ENCODE data around the gene RHOBTB3. TPM values are rescaled to one million over a fixed set of nuclear protein-coding genes. Genes with fewer than 3 reads are reported as not detected.

Gene RHOBTB3
- total RNA-seq, 1 experiment from 2014 or later = 95.2 TPM

DNA sequence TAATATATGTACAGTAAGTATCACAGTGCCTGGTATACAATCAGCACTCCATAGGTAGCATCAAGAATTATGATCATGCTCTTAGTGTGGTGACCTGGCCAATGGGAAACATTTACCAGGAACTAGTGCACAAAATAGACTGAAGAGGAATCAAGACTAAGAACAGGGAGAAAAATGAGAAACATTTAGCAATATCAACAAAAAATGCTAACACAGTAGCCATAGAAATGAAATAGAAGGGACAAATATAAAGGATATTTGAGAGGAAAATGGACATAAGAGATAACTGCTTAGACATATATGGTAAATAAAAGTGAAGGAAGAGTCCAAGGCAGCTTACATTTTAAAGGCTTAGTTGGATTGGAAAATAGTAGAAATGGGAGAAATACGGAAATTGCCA lies 31.8 kb upstream of the RHOBTB3 start:
- Histone ChIP-seq H3K4me3 (ENCODE audit: low read depth in 2 of 2, low read length in 2 of 2) (no peak overlapping the region), H3K9me3 (ENCODE audit: control insufficient read depth, insufficient read depth, low read depth, low read length) (no peaks in the 10 kb centered on the region), H3K27me3 (ENCODE audit: control insufficient read depth, insufficient read depth, low read length) (no peaks in the 10 kb centered on the region), H3K27ac (ENCODE audit: low read length) (peak overlapping the region; percentile 12; the same call in 1 of the 2 replicates), H3K36me3 (ENCODE audit: control insufficient read depth, insufficient read depth, low read length) (no peaks in the 10 kb centered on the region), H3K4me1 (ENCODE audit: control insufficient read depth, insufficient read depth, low read length) (peaks cover 20% of the 10 kb centered on the region; the same call in 1 of the 2 replicates)
- ATAC-seq = no peak
- in situ Hi-C loops (cut with HindIII; ENCODE audit: low pct_unique_long_range_greater_than_20kb, low sequenced_read_pairs) (no loop called here), intact Hi-C loops (cut with micrococcal nuclease; ENCODE audit: unreplicated experiment) (no loop called here)
- ChIA-PET CTCF (no interaction called here), POLR2A (interaction anchor here (0.7 kb wide), 1 partner anchor 237 kb away, joined by 4 read pairs; no protein-coding TSS in a partner anchor)
- no TSS peak for BruUV-seq (replicated peaks)
- DNase-seq (ENCODE audit: low read depth, low spot score) = no peak
- TF ChIP-seq, protein P1, sequence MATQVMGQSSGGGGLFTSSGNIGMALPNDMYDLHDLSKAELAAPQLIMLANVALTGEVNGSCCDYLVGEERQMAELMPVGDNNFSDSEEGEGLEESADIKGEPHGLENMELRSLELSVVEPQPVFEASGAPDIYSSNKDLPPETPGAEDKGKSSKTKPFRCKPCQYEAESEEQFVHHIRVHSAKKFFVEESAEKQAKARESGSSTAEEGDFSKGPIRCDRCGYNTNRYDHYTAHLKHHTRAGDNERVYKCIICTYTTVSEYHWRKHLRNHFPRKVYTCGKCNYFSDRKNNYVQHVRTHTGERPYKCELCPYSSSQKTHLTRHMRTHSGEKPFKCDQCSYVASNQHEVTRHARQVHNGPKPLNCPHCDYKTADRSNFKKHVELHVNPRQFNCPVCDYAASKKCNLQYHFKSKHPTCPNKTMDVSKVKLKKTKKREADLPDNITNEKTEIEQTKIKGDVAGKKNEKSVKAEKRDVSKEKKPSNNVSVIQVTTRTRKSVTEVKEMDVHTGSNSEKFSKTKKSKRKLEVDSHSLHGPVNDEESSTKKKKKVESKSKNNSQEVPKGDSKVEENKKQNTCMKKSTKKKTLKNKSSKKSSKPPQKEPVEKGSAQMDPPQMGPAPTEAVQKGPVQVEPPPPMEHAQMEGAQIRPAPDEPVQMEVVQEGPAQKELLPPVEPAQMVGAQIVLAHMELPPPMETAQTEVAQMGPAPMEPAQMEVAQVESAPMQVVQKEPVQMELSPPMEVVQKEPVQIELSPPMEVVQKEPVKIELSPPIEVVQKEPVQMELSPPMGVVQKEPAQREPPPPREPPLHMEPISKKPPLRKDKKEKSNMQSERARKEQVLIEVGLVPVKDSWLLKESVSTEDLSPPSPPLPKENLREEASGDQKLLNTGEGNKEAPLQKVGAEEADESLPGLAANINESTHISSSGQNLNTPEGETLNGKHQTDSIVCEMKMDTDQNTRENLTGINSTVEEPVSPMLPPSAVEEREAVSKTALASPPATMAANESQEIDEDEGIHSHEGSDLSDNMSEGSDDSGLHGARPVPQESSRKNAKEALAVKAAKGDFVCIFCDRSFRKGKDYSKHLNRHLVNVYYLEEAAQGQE (IDR thresholded peaks at IDR 0.05; ENCODE audit: insufficient read depth in 1 of 2, low read depth in 2 of 2, low read length in 1 of 2) = no peak
- TF ChIP-seq TCF7L2 (IDR thresholded peaks at IDR 0.05; ENCODE audit: low read depth, low read length) (no peak), SIN3A (IDR thresholded peaks at IDR 0.05; ENCODE audit: borderline replicate concordance, insufficient read depth, low read depth, low read length) (no peak), POLR2AphosphoS5 (IDR thresholded peaks at IDR 0.05; ENCODE audit: low read depth, low read length) (no peak)
- TF ChIP-seq, protein P2, sequence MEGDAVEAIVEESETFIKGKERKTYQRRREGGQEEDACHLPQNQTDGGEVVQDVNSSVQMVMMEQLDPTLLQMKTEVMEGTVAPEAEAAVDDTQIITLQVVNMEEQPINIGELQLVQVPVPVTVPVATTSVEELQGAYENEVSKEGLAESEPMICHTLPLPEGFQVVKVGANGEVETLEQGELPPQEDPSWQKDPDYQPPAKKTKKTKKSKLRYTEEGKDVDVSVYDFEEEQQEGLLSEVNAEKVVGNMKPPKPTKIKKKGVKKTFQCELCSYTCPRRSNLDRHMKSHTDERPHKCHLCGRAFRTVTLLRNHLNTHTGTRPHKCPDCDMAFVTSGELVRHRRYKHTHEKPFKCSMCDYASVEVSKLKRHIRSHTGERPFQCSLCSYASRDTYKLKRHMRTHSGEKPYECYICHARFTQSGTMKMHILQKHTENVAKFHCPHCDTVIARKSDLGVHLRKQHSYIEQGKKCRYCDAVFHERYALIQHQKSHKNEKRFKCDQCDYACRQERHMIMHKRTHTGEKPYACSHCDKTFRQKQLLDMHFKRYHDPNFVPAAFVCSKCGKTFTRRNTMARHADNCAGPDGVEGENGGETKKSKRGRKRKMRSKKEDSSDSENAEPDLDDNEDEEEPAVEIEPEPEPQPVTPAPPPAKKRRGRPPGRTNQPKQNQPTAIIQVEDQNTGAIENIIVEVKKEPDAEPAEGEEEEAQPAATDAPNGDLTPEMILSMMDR (IDR thresholded peaks at IDR 0.05) = no peak

DNA sequence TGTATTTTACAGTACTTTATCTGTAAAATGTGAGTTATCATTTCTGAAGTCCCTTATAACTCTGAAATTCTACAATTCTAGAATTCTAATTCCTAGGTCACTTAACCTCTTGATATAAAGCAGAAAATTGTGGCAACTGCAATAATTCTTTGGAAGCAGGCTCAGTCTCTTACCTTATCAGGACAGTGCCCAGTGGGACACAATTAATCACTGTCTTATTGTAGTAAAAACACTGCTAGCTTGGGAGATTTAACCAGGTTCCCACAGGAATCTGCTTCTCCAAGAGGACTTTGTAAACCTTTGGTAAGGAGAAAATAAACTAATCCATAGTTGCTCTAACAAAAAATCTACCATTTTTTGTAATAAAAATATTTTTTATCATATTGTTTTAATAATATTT lies 30.1 kb upstream of the RHOBTB3 start:
- in situ Hi-C loops (cut with HindIII; ENCODE audit: low pct_unique_long_range_greater_than_20kb, low sequenced_read_pairs) = no loop called here
- H3K4me3 ChIP-seq (ENCODE audit: low read depth in 2 of 2, low read length in 2 of 2) = no peak overlapping the region
- CTCF ChIA-PET = no interaction called here

More for the DNA sequence above, 30.1 kb upstream of the RHOBTB3 start:
- Histone ChIP-seq H3K27ac (ENCODE audit: low read length) (peak overlapping the region; percentile 9; the same call in 1 of the 2 replicates), H3K9me3 (ENCODE audit: control insufficient read depth, insufficient read depth, low read depth, low read length) (no peaks in the 10 kb centered on the region), H3K27me3 (ENCODE audit: control insufficient read depth, insufficient read depth, low read length) (no peaks in the 10 kb centered on the region), H3K4me1 (ENCODE audit: control insufficient read depth, insufficient read depth, low read length) (peaks cover 20% of the 10 kb centered on the region; the same call in 1 of the 2 replicates), H3K36me3 (ENCODE audit: control insufficient read depth, insufficient read depth, low read length) (no peaks in the 10 kb centered on the region)
- no peak for ATAC-seq
- TF ChIP-seq SIN3A (IDR thresholded peaks at IDR 0.05; ENCODE audit: borderline replicate concordance, insufficient read depth, low read depth, low read length) = no peak
- no peak for TF ChIP-seq TCF7L2 (IDR thresholded peaks at IDR 0.05; ENCODE audit: low read depth, low read length)
- TF ChIP-seq POLR2AphosphoS5 (IDR thresholded peaks at IDR 0.05; ENCODE audit: low read depth, low read length) = no peak
- TF ChIP-seq, protein P1 (IDR thresholded peaks at IDR 0.05; ENCODE audit: insufficient read depth in 1 of 2, low read depth in 2 of 2, low read length in 1 of 2) = no peak
- TF ChIP-seq, protein P2 (IDR thresholded peaks at IDR 0.05) = no peak
- no TSS peak for BruUV-seq (replicated peaks)
- intact Hi-C loops (cut with micrococcal nuclease; ENCODE audit: unreplicated experiment) = no loop called here
- DNase-seq (ENCODE audit: low read depth, low spot score) = no peak
- POLR2A ChIA-PET = no interaction called here

Measured in Panc1 (cell line).